ENCODE data around the gene KCNQ1.

KCNQ1 gene

DNA sequence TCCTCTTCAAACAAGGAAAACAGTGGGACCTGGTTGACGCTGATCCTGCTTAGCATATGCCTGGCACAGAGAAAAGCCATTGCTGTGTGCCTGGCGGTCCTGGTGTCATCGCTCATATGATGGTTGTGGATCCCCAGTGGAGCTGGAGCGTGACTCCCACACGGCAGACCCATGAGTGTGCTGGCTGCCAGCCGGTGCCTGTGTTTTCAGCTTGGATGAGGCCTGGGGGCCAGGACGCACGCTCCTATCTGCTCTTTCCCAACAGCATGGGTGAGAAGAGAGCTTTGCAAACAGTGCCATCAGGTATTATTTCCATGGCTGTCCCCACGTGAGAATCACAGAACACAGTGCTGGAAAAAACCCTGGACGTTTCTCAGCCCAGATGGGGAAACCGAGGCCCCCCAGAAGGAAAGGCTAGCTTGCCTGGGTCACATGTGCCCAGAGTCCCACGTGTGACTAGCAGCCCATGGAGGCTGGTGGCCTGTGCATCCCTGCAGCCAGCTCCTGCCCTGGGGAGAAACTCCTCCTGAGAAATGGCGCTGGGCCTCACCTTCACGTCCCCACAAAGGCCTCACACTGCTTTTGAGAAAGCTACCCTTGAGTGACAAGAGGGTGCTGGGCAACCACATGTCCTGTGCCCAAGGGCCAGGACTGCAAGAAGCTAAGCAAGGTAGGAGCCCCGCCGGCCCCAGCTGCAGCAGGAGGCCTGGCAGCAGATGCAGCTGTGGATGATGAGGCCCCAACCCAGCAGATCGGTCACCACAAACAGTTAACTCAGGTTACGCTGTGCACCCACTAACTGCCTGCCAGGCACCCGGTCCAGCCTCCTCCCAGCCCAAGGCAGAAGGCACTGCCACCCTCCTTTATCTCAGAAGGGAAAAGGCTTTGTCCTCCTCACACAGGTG is 436.5 kb downstream of the KCNQ1 start:
- no peak for DNase-seq (ENCODE audit: low read depth, low spot score)

DNA sequence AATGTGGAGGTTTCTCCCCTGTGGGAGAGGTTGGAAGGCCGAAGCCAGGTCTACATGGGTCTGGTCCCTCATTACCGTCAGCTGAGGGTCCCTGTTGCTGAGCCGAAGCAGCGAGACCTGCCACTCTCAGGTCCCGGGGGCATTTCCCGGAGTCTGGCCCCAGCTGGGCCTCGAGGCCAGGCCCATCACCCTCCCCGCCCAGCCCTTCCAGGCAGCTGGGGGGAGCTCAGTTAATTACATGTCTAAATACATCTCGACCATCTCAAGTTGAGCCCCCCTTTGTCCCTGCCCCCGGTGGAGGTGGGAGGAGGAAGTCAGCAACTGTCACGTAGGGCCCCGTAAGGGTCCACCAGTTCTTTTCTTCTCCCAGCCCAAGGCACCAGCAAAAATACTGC is 437.2 kb downstream of the KCNQ1 start:
- no peak for DNase-seq (ENCODE audit: low read depth, low spot score)

DNA sequence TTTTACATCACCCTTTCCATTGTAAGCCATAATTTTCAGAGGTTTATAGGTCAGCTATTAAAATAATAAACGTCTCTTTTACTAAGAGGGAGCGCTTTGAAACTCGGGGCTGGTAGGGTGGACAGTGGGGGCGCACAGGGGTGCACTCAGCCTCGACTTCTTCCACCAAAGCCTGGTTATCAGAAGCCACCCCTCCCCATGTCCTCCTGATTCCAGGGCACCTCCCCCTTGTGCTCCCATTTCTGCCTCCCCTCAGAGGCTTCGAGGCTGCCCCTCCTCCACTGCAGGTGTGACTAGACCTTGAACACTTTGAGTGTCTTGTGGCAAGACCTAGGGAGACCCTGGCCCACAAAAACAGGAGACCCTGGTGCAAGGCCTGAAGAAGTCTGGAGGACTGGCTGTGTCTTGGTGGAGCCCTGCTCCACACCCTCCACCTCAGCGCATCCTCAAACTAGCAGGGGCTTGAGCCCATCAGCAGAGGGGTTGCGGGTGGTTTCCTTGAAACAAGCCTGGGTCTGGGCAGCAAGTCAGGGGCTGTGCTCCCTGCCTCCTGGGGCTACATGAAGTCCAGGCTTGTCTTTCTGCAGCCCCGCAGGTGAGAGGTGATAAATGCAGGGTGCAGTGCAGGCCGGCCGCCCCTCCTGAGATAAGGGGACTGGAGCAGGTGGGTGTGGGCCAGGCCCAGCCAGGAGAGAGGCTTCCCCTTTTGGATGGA is 437.7 kb downstream of the KCNQ1 start:
- DNase-seq (ENCODE audit: low read depth, low spot score): no peak

DNA sequence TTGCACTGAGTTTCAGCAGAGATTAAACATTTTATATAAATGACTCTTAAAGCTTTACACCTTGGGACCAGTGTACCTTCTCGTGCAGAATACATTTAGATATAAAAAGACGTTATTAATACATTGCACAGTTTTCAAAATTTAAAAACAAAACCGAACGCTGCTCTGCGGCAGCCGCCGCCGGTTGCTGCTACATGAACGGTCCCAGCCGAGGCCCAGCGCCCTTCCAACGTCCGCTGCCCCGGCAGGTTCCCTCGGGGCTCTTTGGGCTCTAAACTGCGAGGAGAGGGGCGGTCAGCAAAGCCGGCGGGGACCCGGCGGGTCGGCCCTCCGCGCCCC is 438.8 kb downstream of the KCNQ1 start:
- no peak for DNase-seq (ENCODE audit: low read depth, low spot score)

DNA sequence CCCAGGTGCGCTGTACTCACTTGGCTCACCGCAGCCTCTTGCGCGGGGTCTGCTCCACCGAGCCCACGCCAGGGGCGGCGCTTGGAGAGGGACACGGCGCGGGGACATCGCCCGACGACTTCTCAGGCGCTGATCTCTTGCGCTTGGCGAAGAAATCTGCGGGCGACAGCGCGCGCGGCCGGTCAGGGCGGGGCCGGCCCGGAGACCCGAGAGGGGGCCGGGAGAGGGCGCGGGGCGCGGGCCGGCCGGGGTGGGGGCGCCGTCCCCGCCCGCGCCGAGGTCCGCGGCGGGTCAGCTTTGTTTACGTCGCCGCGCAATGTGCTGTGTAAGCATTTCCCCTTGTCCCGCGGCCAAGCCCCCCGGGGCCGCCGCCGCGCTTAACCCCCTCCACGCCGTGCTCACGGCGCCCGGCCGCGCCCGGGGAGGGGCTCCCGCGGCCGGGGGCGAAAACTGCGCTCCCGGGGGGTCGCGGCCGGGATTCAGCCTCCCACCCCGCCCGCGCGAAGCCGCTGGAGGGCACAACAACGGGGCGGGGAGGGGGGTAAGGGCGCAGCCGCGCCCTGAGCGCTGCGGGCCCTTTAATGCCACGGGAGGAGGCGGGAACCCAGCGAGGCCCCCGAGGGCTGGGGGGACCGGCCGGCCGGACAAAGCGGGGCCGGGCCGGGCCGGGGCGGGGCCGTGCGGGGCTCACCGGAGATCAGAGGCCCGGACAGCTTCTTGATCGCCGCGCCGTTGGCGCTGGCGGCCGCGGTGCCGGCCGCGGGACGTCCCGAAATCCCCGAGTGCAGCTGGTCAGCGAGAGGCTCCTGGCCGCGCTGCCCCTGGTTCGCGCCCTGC is 439.4 kb downstream of the KCNQ1 start:
- peak; percentile 72 for DNase-seq (ENCODE audit: low read depth, low spot score)

DNA sequence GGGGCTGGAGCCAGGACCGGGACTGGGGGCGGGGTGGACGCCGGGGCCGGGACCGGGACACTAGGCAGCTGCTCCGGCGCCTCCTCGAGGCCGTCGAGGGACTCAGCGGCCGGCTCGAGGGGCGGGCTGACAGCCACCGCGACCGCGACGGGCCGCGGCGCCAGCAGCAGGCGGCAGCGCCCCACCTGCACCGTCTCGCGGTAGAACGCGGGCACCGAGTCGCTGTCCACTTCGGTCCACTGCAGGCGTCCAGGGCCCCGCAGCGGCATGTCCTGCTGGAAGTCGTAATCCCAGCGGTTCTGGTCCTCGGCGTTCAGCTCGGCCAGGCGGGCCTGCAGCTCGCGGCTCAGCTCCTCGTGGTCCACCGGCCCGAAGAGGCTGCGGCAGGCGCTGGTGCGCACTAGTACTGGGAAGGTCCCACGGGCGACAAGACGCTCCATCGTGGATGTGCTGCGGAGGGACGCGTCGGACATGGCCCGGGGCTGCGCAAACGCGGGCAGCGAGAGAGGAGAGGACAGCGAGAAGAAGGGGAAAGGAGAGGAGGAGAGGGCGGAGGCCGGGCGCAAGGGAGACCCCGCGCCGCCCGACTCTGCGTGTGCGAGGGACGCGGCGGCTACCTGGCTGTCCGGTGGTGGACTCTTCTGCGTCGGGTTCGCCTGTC is 440.3 kb downstream of the KCNQ1 start:
- DNase-seq (ENCODE audit: low read depth, low spot score): peak; percentile 89

DNA sequence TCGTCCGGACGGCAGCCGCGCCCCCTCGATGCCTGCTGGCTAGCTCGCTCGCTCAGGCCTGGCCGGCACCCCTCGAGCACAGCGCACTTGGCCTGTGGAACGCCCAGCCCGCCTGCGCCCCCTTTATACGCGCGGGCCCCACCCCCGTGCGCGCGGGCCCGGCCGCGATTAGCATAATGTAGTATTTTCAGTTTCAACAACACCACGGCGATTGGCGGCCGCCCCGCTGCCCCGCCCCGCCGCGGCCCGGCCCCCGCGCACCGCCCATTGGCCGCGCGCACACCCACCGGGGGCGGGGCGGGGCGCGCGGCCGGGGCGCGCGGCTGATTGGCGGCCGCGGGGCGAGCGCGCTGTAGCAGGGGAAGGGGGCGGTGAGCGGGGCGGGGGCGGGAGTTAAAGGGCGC is 440.9 kb downstream of the KCNQ1 start, which contains the start of gene CDKN1C:
CDKN1C (minus strand) TSS at position 98 of the 404 bp plus-strand sequence. CDS start 319 bp downstream, outside the sequence.
- peak; percentile 95 for DNase-seq (ENCODE audit: low read depth, low spot score)

DNA sequence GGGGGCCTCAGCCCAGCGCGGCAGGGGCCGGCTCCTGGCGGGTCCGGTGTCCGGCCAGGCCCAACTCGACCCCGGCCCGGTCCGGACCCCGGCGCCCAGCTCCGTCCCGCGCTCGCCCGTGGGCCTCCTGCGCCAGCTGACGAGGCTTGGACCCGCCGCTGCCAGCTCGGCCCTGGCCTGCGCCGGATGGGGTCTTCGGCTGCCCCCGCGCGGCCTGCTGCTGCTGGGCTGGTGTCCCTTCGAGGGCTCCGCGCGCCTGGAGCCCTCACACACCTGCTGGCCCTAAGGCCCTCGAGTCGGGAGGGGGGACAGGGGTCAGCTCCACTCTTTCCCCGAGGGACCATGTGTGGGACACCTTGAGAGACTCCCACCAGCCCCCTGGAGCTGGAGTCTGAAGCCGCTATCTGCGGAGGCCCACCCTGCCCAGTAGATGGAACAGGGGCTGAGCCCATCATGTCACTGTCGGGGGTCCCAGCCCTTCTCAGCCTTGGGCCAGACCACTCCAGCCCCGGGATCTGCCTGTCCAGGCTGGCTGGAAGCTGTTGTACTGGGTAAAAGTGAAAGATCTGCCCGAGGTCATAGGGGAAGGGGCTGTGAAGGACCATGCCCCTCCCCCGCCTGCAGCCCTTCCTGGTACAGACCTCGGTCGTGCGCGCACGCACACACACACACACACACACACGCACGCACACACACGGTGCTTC is 441.5 kb downstream of the KCNQ1 start:
- DNase-seq (ENCODE audit: low read depth, low spot score): peak; percentile 78

DNA sequence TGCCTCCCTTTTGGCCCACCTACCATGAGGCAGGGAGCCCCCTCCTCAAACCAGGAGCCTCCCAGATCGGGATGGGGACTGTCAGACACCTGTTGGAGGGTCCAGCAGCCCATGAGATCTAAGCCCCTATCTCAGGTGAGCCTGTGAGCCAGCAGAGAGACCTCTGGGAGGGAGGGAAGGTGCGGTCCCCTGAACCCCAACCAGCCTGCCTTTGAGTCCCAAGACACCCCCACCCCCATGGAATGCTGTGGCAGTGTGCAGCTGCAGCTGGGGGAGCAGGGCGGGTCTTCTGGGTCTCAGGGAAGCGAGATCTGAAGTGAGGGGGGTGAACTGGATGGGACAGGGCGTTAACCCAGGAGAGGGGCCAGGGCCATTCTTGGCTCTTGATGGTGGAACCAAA is 442.1 kb downstream of the KCNQ1 start:
- DNase-seq (ENCODE audit: low read depth, low spot score): no peak

DNA sequence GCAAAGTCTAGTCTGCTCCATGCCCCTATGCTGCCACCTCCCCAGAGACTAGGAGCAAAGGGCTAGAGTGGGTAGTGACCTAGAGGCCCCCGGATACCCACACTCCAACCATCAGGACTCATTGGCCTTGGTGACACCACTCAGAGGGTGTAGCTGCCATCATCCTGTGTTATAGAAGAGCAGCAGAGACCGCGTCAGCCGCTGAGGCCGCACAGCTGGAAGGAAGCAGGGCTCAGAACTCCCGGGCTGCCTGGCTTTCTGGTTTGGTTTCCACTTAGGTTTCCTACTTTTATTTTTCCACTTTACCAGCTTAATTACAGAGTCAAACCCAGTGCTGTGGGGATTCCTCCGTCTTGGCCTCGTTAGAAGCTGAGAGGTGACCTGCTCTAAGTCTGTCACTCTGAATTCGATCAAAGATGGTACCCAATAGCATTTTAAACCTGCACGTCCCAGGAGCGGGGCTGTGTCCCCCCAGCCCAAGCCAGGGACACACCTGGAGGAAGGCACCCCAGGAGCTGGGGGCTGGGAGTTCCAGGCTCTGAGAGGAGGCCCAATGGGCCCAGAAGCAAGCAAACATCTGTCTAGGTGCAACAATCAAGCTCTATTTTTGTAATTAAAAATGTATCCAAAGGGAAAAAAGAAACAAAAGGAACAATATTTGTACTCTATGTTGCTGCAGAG is 442.8 kb downstream of the KCNQ1 start:
- DNase-seq (ENCODE audit: low read depth, low spot score): no peak

DNA sequence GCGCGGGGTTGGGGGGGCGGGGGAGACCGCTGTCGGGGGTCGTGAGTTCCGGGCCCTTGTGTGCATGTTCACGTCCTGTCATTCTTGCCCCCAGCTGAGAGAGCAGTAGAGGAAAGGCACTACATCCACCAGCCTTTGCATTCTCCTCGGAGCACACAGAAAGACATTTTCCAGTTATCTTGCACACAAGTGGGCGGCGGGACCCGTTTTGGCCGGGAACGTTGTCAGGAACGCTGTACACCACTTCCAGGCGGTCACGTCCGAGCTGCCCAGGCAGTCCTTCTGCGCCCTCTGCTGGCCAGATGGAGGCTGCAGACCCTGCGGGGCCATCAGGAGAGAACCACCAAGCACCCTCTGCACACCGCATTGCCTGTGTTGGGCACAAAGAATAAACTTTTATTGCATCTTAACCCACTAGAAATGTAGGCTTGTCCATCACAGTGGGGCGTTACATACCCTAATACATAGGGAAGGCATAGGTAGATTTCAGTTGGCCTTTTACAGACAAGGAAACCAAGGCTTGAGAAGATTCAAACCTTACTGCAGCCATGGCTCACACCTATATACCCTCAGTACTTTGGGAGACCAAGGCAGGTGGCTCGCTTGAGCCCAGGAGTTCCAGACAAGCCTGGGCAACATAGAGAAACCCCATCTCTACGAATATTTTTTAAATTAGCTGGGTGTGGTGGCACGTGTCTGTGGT is 443.6 kb downstream of the KCNQ1 start:
- DNase-seq (ENCODE audit: low read depth, low spot score): peak; percentile 95

DNA sequence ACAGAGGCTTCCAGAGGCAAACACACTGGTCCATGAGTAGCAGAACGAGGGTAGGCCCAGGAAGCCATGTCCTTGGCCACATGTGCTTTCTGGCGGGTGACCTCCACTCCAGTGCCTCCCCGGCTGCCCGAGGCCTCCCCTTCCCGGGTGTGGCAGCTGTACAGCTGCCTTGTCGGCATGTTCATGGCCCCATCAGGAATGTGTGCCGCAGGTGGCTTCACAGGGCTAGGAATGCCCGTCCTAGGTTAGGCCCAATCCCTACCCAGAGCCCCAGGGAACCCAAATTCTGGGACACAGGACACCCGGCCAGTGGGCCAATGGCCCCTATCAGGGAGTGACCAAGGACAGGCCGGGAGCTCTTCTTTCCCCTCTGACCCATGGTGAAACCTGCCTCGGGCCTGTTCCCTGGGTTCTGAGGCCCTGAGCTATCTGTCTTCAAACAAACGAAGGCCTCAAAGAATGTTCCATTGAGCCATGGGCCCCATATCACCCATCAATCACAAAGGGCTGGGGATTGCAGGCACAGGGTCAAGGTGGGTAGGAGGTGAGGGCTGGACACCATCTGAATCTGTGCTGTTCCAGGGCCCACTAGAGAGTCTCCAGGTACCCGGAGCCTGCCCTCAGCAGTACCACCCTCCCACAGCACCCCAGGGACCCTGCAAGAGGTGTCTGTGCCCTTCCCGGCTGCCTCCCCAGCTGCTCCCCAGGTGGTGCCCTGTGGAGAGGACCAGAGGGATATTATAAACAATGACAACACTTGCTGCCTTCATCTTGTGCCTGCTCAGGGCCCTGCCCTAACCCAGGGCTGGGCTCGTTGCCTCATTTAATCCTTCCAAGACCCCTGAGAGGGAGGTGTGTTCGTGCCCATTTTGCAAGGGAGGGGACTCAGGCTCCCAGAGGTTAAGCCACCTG is 444.8 kb downstream of the KCNQ1 start:
- DNase-seq (ENCODE audit: low read depth, low spot score): no peak

DNA sequence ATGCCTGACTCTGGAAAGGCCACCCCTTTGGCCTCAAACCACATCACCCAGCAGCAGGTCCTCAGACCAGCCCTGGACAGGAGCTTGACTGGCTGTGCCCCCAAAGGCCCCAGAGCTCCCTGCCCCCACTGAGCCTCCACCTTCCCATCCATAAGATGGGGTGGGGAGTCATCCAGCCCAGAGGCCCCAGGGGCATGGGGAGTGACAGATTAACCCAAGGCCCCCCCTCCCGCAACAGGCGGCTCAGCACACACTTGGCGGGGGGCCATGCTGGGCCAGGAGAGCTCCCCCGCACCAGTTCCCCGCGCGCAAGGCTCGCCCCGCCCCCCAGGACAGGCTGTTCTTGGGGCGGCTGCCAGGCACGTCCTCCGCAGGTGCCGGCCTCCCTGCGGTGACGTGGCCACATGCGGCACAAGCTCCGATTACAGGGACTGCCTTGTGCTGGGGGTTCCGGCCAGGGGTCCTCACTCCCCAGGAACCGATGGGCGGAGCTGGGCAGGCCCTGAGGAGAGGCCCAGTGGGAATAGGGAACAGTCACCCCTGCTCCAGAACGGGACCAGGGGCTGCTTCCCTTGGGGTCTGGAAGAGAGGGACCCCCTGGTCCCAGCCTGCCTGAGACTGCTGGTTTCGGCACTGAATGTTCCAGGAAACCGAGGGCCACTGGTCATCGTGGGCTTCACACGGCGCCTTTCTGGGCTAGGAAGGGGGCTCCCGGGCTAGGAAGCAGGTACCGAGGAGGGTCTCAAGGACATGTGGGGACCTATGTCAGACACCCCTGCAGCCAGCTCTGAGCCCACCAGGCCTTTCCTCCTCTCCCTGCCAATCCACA is 445.9 kb downstream of the KCNQ1 start:
- no peak for DNase-seq (ENCODE audit: low read depth, low spot score)

DNA sequence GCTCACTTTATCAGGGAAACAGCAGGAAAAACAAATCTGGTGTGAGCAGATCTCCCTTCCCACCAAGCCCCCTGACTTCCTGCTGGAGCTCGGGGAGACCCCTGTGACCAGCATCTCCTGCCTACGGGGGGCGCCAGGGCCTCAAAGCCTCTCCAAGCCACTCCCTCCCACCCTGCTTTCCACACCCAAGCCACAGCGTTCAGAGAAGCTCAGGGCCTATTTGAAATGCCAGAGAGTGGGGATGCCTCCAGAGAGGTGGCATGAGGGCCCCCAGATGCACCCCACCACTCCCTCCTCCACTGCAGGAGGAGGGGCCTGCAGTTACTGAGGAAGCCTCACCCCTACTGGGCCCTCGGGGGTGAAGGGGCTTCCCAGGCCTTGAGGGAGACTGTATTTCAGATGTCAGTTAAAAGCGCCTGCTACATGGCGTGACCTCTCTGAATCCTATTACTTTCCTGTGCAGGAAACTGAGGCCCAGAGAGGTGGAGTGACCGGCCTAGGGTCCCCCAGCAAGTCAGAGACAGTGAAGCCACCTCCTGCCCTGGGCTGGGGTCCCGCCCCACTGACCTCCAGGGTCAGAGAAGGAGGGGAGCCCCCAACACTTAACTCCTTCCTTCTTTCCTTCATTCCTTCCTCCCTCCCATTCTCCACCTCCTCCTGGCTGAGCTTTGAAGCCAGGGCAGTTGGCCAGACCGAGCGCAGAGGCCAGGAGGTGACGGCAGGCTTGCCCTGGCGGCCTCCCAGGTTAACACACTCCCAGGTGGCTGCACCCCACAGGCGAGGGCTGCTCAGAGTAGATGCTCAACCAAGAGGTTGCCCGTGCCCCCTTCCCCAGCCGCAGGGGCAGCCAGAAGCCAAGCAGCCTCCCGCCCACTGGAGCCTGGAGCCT is 446.8 kb downstream of the KCNQ1 start:
- DNase-seq (ENCODE audit: low read depth, low spot score): no peak

DNA sequence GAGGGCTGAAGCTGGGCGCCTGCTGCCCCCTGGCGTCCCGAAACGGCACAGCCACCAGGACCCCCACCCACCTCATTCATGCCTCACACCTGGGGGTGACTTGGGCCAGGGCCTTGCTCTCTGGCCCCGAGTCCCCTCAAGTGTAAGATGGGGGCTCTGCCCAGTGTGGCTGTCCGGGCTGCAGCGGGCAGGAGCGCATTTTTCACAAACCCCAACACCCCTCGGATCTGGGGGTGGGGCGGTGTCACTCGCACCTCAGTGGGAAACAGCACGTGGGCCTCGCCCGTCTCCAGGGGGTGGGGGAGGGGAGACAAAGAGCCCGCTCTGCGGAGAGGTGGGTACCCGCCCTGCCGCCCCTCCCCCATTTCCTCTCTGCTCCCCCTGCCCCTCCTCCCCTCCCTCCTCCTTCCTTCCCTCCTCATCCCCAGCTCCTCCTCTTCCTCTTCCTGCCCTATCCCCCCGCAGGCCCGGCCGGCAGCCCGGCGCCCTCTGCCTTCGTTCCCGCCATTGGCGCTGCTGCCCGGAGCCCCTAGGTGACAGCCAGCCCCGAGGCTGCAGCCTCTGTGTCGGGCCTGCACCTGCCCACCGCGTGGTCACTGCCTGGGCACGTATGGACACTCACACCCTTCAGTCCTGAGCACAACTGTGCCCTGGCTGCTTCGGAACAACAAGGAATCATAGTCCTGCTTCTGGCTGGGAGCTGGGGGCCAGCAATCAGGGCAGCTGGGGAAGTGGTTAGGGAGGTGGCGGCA is 447.6 kb downstream of the KCNQ1 start:
- peak; percentile 81 for DNase-seq (ENCODE audit: low read depth, low spot score)

DNA sequence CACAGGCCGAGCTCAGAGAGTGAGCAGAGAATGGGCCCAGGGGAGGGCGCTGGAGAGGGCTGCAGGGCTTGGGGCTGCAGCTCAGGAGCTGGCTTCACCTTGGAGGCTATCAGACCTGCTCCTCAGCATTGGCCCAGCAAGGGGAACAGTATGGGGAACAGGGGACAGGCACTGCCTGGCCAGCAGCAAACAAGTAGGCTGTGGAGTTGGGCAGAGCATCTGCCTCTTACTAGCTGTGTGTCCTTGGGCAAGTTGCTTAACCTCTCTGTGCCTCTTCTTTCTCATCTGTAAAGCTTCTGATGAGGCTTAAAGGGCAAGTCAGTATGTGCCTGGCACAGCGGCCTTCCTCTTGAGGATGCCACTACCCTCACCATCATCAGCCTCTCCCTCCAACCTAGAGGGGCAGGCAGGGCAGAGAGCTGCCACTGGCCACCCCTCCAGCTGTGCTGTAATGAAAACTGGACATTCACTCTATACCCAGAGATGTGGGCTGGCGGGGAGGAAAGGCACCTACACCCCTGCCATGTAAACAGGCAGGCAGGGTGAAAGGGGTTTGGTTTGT is 448.2 kb downstream of the KCNQ1 start:
- DNase-seq (ENCODE audit: low read depth, low spot score): no peak

Data from astrocyte of the hippocampus (primary cell).